Heart right ventricle (tissue), 16 donors: Measurements from ENCODE around the gene SLC6A7. TPM values are rescaled to one million over a fixed set of nuclear protein-coding genes. Genes with fewer than 3 reads are reported as not detected.

ENCODE experiments used
- ATAC-seq, 8 donors: fragments of 200-7000 bp; cut with Tn5 transposase; one replicate each; pipeline ENCODE4 v1.9.1; 2020; ENCODE audit warnings: mild to moderate bottlenecking in 8 of 8, moderate library complexity in 8 of 8, moderate number of reproducible peaks in 1 of 8
- DNase-seq, 2 donors: peaks; one replicate each; pipeline ENCODE4 v3.0.0-alpha.2; 2020
- H3K27ac ChIP-seq, 10 donors: fragments of 200-600 bp; sonication (generic) in 2 of 10; one replicate each; pipeline versions ENCODE4 v1.5.0 to v1.8.0; 2020 to 2022; ENCODE audit warnings: mild to moderate bottlenecking in 3 of 10
- H3K27me3 ChIP-seq, 7 donors: fragments of 200-600 bp; one replicate each; pipeline ENCODE4 v1.8.0; 2021 to 2022; ENCODE audit warnings: mild to moderate bottlenecking in 2 of 7
- H3K36me3 ChIP-seq, 9 donors: fragments of 200-600 bp; sonication (generic) in 1 of 9; one replicate each; pipeline versions ENCODE4 v1.5.0 to v1.8.0; 2020 to 2022; ENCODE audit warnings: mild to moderate bottlenecking in 2 of 9
- H3K4me1 ChIP-seq, 9 donors: fragments of 200-600 bp; sonication (generic) in 1 of 9; one replicate each; pipeline versions ENCODE4 v1.5.0 to v1.8.0; 2020 to 2022; ENCODE audit warnings: mild to moderate bottlenecking in 4 of 9
- H3K4me3 ChIP-seq, 10 donors: fragments of 200-600 bp; sonication (generic) in 2 of 10; one replicate each; pipeline versions ENCODE4 v1.5.0 to v1.8.0; 2020 to 2022; ENCODE audit warnings: mild to moderate bottlenecking in 7 of 10, moderate library complexity in 2 of 10
- H3K9me3 ChIP-seq, 11 donors: fragments of 200-600 bp in 10 of 11; sonication (generic) in 2 of 11; one replicate each; pipeline versions ENCODE4 v1.5.0 to v1.8.0; 2013 to 2022; ENCODE audit warnings: mild to moderate bottlenecking in 2 of 11, control low read depth in 1 of 11, moderate library complexity in 1 of 11
- CTCF ChIP-seq, 9 donors: fragments of 200-600 bp; sonication (generic) in 2 of 9; IDR thresholded peaks; one replicate each; pipeline versions ENCODE4 v1.5.0 to v1.8.0; 2021 to 2022; ENCODE audit warnings: antibody characterized with exemption in 9 of 9, mild to moderate bottlenecking in 5 of 9, moderate library complexity in 1 of 9
- WGBS, 2 donors: extraction: QIAGEN DNeasy Blood & Tissue Kit; methylation state at CpG; one replicate each; pipeline ENCODE4 v1.1.7; 2013; ENCODE audit warnings: inconsistent platforms in 1 of 2; 5-methylcytosine and 5-hydroxymethylcytosine counted together
- intact Hi-C, 10 donors: fragments of 100-400 bp; cut with DNase I; formaldehyde crosslinking; loops; one replicate each; pipeline versions ENCODE4 v1.11.1 to v1.14.2; 2022
- polyA plus RNA-seq, 2 donors: library from polyadenylated mRNA; stranded (reverse); fragments of 200-250 nt; gene quantifications; one replicate each; pipeline ENCODE4 v1.2.3, GENCODE V29; 2013
- total RNA-seq, 10 donors: library from RNA; stranded (reverse); fragmentation: NEBNext Ultra II Directional in 3 of 10; extraction: Animal tissue kit (Norgen Biotek cat#: 25700) in 3 of 10; gene quantifications; one replicate each; pipeline versions ENCODE4 v1.2.1 to v1.2.4, GENCODE V29; 2021 to 2023
- donor health status: Arrhythmogenic right ventricular cardiomyopathy.
- donor health status: ischemic (EF 13 %, LVEDD 7.1; RV severe dilation, severe dysfunction).
- donor health status: healthy with polysubstance abuse.
- donor health status: DM: no; HTN: yes; CAD: no.
- donor health status: DM: no; HTN: no; CAD: no.
- donor health status: ischemic (EF 25% LVEDD 6.9; RV normal size, moderate dysfunction).
- donor health status: ischemic (EF 25% LVEDD 5.7; RV mildly dilated, moderate dysfunction).
- donor health status: healthy.
- donor health status: DM: yes; HTN: yes; CAD: no.
- donor health status: Ischemic cardiomyopathy.
- donor health status: ischemic (EF 35%, LVEDD 5.7; RV mildly dilated, moderate dysfunction).
- donor health status: nonischemic (EF 11% LVEDD 7.7; RV severe dilation, severe dysfunction).
- donor health status: DM: yes; HTN: yes; CAD: no.
- donor health status: PGD.
- donor health status: ischemic (EF 29% LVEDD 5.4; RV normal size, mild dysfunction).
- donor health status: nonischemic (EF 23%, LVEDD 6.1; RV moderate dilation, normal function).

SLC6A7 gene
- total and polyA plus RNA-seq, 12 donors: not detected

GRCh38 chr5:150239794-150240122 is 49.9 kb downstream of the SLC6A7 start:
- ATAC-seq: no peak
- no peak for TF ChIP-seq CTCF (IDR thresholded peaks at IDR 0.05)
- no peak for DNase-seq
- Histone ChIP-seq H3K4me1 (peaks cover 0 to 13% (median 2%) of the 10 kb centered on the region in 9 donors), H3K27ac (no peak overlapping the region), H3K36me3 (no peaks in the 10 kb centered on the region), H3K27me3 (no peaks in the 10 kb centered on the region), H3K4me3 (no peak overlapping the region), H3K9me3 (no peaks in the 10 kb centered on the region)
- intact Hi-C loops: no loop called here
- WGBS, 2 donors: 92 to 97% methylated on average over 7 of the region's 7 CpGs

DNA sequence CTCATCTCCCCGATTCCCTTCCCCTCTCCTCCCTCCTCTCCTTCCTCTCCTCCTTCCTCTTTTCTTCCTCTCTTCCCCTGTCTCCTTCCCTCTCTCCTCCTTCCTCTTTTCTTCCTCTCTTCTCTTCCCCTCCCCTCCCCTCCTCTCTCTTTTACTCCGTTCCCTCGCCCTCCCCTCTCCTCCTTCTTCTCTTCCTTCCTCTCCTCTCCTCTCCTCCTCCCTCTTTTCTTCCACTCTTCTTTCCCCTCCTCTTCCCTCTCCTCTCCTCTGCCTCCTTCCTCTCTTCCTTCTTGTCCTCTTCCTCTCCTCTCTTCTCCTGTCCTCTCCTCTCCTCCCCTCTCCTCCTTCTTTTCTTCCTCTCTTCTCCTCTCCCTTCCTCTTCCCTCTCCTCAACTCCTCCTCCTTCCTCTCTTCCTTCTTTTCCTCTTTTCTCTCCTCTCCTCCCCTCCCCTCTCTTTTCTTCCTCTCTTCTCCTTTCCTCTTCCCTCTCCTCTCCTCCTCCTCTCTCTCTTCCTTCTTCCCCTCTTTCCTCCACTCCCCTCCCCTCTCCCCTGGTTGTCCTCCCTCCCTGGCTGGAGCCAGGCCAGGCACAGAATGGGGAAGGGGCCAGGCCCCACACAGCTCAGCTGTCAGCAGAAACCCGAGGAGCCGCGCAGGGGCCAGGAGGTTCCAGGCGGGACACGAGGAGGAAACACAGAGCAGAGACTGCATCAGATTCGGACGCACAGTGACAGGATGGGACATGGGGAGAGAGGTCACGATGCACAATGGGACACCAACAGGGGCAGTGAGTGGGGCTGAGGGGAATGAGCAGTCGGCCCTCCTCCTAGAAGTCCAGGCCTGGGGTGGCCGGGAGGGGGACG is 51.7 kb downstream of the SLC6A7 start:
- Histone ChIP-seq H3K4me1 (peaks cover 0 to 31% (median 8%) of the 10 kb centered on the region in 9 donors), H3K27me3 (no peaks in the 10 kb centered on the region), H3K27ac (no peak overlapping the region), H3K9me3 (no peaks in the 10 kb centered on the region), H3K36me3 (no peaks in the 10 kb centered on the region), H3K4me3 (no peak overlapping the region)
- ATAC-seq (no peak), DNase-seq (no peak)
- WGBS, 2 donors: 52 to 56% methylated on average over 14 of the region's 14 CpGs
- TF ChIP-seq CTCF (IDR thresholded peaks at IDR 0.05): no peak
- intact Hi-C loops: no loop called here

- Histone ChIP-seq H3K9me3 (no peaks in the 10 kb centered on the region), H3K4me1 (peaks cover 0 to 38% (median 8%) of the 10 kb centered on the region in 9 donors), H3K4me3 (no peak overlapping the region), H3K36me3 (no peaks in the 10 kb centered on the region), H3K27ac (no peak overlapping the region), H3K27me3 (no peaks in the 10 kb centered on the region)
- ATAC-seq (no peak), DNase-seq (no peak)
- 90 to 91% methylated on average over 11 of the region's 11 CpGs for WGBS, 2 donors
- TF ChIP-seq CTCF (IDR thresholded peaks at IDR 0.05): no peak
- intact Hi-C loops: no loop called here
Measured at GRCh38 chr5:150242251-150242894, 52.5 kb downstream of the SLC6A7 start.

DNA sequence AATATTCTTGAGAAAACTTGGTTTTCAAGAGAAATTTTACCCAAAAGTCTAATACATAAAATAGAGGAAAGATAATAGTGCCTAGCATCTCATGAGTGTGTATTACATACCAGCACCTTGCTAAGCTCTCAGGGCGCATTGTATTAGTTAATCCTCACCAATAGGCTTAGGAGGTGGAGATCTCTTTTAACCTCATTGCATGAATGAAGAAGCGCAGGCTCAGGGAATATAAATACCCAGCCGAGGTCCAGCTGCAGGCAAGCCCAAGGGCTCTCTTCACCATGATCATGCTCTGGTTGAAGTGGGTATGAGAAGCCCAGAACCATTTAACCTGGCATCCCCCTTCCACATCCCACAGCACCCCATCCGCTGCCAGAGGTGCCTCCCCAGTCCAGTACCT is 53.7 kb downstream of the SLC6A7 start:
- 81 to 90% methylated on average over 4 of the region's 4 CpGs for WGBS, 2 donors
- intact Hi-C loops: no loop called here
- Histone ChIP-seq H3K9me3 (no peaks in the 10 kb centered on the region), H3K27me3 (no peaks in the 10 kb centered on the region), H3K36me3 (no peaks in the 10 kb centered on the region), H3K27ac (no peak overlapping the region), H3K4me1 (peaks cover 0 to 38% (median 8%) of the 10 kb centered on the region in 9 donors), H3K4me3 (no peak overlapping the region)
- no peak for DNase-seq
- ATAC-seq: no peak
- TF ChIP-seq CTCF (IDR thresholded peaks at IDR 0.05): no peak
